Keratinocyte (primary cell): ENCODE measurements around the gene RNF17.

ENCODE experiments used
- CTCF ChIP-seq, 3 experiments: IDR thresholded peaks in 1 of 3; conservative IDR thresholded peaks in 1 of 3; optimal IDR thresholded peaks in 1 of 3; 2 replicates in 2 of 3; 3 replicates in 1 of 3; pipeline versions ENCODE3 to v1.5.1; 2011; ENCODE audit warnings: low read length in 3 of 3, mild to moderate bottlenecking in 3 of 3, moderate library complexity in 2 of 3, control low read depth in 1 of 3, inconsistent platforms in 1 of 3; ENCODE audit not compliant: insufficient read depth in 2 of 3; ENCODE audit errors: extremely low read depth in 1 of 3
- EZH2 ChIP-seq: IDR thresholded peaks from one replicate; pipeline ENCODE4 v1.6.1; 2012; ENCODE audit warnings: inconsistent platforms, mild to moderate bottlenecking, low read length, moderate library complexity

DNA sequence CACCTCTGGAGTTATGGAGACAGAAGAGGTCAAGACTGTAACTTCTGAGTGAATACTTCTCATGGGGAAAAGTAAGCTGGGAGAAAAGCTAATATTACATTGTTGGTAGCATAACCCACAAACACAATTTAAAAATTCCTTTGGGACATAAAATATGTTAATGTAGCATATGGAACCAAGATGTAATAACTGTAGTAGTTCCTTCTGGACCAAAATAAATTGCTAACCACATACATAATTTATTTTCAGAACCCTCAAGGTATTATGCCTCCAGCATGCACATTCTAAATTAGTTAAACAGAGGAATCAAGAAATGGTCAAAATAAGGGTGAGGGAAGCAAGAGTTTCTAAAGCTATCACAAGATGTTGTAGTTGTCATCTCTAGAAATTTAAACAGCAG lies 4.8 kb upstream of the RNF17 start:
- TF ChIP-seq CTCF (optimal IDR thresholded peaks at IDR 0.05 in 1 of 3, IDR thresholded peaks at IDR 0.05 in 1 of 3, conservative IDR thresholded peaks at IDR 0.05 in 1 of 3; ENCODE audit: extremely low read depth in 1 of 3, insufficient read depth in 2 of 3, low read length in 3 of 3) (no peak), EZH2 (no peak)
